ACHN (cell line): Measurements from ENCODE around the gene ARHGAP42.

Experiments
- DNase-seq: peaks from one replicate; pipeline ENCODE4 v3.0.0-alpha.2; 2015
- in situ Hi-C: cut with HindIII; loops from 2 replicates; pipeline ENCODE4 v1.10.0; 2017; ENCODE audit warnings: low sequenced_read_pairs, low pct_ligation_motif_present, low pct_unique_long_range_greater_than_20kb

Gene ARHGAP42

GRCh38 chr11:100709233-100709957, 22.3 kb downstream of the ARHGAP42 start:
- in situ Hi-C loops = no loop called here
- DNase-seq = no peak

DNA sequence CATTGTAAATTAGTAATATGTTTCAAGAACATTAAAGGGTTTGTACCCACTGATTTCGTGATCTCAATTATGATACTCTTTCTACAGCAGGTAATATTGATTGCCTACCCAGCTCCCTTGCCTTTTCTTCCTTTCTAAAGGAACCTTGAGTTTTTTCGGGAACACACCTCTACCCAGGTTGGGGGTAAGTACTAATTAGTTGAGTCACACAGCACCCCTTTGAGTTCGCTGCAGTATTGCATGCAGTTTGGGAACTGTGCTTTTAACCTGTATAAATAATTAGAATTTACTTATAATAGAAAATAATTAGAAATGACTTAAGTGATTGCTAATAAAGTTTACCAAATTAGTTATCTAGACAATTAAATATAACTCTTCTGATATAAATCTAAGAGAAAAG, 24.9 kb downstream of the ARHGAP42 start:
- in situ Hi-C loops = no loop called here
- no peak for DNase-seq

DNA sequence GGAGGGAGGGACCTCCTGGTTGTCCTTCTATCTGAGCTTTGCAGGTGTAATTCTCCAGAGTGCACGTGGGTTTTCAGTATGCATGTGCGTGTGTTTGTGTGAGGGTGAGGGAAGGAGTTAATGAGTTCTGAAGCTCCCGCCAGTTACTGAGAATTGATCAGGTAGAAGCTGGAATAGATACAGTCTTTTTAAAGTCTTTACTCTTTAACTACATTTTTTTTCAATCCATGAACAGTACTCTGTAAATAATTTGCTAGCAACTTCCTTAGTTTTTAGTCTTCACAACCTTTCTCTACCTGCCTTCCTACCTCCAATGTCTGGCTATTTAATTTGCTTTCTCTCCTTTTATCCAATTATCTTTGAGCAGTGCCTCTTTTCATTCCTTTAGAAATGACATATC, 25.5 kb downstream of the ARHGAP42 start:
- DNase-seq = peak; percentile 10
- in situ Hi-C loops = no loop called here

- in situ Hi-C loops = no loop called here
- DNase-seq = no peak
Observed at GRCh38 chr11:100715165-100715761, 28.2 kb downstream of the ARHGAP42 start.

GRCh38 chr11:100716838-100717237, 29.8 kb downstream of the ARHGAP42 start:
- in situ Hi-C loops = no loop called here
- DNase-seq = no peak

DNA sequence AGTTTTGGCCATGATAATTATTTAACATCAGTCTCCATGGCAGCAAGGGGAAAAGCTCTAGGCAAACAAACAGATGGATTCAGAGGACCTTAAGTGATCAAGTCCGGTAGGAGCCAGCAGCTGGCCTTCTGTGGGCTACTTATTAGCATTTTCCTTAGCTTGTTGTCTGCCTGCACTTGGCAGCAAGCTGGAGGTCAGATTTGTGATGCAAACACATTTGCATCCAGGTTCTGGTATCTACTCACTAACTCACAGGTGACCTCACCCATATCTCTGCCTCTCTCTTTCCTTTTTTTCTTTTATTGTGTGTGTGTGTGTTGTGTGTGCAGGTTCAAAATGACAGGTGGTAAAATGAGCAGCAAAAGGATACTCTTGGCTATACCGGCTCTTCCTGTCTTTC, 32.3 kb downstream of the ARHGAP42 start:
- DNase-seq = peak; percentile 12
- in situ Hi-C loops = no loop called here

DNA sequence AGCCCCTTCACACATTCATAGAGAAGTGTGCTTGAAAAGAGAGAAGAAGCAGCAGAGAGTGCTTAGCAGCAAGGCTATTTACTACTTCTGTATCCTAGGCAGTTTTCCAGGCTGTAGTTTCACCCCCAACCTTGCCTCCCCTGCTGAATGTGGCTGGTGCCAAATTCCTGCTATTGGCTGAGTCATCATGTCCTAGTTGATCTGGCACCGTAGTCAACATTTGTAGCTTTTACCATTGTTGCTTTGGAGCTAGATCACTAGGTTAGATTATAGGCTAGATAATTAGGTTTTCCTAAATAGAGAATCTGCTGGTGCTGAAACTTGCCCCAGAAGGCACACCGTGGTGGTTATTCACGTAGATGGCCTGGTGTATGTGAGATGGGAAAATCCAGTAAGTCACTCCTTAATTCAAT, 32.7 kb downstream of the ARHGAP42 start:
- peak; percentile 76 for DNase-seq

DNA sequence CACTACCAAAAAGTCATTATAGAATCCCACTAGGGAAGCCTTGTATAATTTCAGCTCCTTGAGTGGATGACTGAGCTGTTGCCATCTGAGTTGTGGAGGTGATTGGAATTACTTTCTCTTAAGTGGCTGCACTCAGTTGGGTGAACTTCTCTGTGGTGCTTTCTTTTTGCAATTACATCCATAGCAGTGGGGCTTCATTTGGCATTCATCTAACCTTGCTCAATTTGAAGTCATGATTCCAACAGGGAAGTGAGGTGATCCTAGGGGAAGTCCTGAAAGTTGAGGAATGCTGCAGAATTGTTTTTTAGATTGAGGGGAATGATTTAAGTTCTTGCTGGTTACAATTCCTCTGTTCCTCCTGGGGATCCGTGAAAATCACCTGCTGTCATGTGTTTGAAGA, 39.6 kb downstream of the ARHGAP42 start:
- in situ Hi-C loops = no loop called here
- no peak for DNase-seq

More for the DNA sequence above, 32.7 kb downstream of the ARHGAP42 start:
- in situ Hi-C loops = no loop called here

DNA sequence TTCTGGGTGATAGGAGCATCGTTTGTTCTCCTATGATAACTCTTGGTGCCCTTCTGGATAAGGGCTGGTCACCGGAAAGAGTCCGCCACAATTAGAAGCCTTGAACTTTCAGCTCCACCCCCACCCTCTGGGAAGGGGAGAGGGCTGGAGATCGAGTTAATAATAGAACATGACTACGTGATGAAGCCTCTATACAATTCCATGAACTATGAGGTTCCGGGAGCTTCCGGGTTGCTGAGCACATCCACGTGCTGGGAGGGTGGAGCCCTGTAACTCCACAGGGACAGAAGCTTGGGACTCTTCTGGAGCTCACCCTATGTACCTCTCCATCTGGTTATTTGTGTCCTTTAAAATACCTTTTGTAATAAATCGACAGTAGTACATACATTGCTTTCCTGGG, 40.3 kb downstream of the ARHGAP42 start:
- DNase-seq = no peak
- in situ Hi-C loops = no loop called here

DNA sequence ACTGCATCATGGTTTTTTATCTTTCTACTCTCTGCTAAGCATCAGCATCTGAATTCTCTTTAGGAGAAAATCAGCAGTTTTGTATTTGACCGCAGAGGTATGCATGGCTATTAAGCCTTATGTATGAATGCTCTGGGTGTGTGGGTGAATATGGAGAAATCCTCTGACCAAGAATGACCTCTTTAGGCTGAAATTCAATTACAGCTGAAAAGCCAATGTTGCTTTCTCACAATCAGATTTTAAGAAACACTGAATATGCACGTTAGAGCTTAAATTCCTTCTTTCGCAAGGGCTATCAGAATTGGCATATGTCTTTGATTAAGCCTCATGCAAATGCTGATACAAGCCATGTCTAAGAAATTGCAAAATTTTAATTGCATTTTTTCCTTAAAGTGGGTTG, 43.2 kb downstream of the ARHGAP42 start:
- DNase-seq = no peak
- in situ Hi-C loops = no loop called here

- DNase-seq = no peak
- in situ Hi-C loops = no loop called here
Observed at GRCh38 chr11:100731471-100731870, 44.4 kb downstream of the ARHGAP42 start.

DNA sequence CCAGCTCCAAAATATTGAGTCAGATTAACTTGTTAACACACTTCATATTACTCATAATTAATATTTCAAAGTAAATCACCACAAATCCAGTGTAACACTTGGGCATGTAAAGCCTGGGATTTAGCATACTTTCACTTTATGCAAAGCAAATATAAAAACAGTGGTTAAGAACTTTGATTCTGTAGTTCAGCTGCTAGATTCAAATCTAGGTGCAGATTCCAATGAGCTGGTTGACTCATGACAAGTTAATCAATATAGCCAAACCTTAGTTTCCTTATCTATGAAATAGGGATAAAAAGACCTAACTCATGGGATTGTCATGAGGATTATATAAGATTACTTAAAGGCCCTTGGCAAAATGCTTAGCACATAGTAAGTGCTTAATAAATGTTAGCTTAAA, 45.9 kb downstream of the ARHGAP42 start:
- DNase-seq = no peak
- in situ Hi-C loops = no loop called here

GRCh38 chr11:100734743-100735527, 47.8 kb downstream of the ARHGAP42 start:
- DNase-seq = no peak

GRCh38 chr11:100735949-100736675, 49.0 kb downstream of the ARHGAP42 start:
- in situ Hi-C loops = no loop called here
- DNase-seq = no peak

More at GRCh38 chr11:100734743-100735527, 47.8 kb downstream of the ARHGAP42 start:
- in situ Hi-C loops = no loop called here

DNA sequence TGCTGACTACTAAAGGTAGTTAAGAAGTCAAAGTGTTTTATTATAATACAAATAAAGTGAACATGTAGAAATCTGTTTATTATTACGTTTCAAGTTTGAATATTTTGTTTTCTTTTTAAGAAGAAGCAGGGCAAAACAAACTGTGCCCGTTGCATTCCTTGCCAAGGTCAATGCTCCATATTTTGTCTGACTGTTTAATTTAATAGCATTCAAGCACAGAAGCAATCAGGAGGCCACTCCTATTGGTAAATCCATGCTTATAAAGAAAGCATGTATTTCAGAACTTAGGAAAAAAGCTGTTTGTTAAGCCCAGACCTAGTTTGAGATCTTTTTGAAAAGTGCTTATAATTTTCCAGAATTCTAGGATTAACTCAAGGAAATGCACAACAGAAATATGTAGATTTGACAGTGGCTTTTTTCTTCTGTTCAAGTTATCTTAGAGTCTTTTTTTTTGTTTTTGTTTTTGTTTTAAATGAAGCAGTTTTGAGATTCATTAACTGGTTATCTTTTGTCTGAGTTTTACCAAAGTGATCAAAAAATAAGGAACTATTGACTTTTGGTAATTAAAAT, 51.7 kb downstream of the ARHGAP42 start:
- in situ Hi-C loops = no loop called here

GRCh38 chr11:100739666-100740065, 52.6 kb downstream of the ARHGAP42 start:
- DNase-seq = peak; percentile 7
- in situ Hi-C loops = no loop called here

More for the DNA sequence above, 51.7 kb downstream of the ARHGAP42 start:
- no peak for DNase-seq

DNA sequence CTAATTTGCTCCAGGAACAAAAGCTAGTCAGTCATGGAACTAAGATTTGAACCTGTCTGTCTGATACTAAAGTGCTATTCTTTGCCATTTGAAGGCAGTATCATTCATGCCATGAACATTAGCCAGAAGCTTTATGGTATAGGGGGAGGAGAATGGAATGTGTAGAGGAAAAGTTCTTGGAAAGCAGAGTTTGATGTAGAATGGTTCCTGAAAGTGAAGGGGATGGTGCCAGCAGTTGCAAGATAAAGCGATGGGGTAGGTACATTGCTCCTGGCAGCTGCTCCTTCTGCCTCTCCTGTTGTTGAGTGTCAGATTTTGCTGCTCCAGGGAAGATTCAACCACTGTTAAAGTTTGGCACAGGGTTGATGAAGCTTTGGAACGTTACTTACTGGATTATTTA, 53.4 kb downstream of the ARHGAP42 start:
- DNase-seq = no peak
- in situ Hi-C loops = no loop called here

- no peak for DNase-seq
- in situ Hi-C loops = no loop called here
Observed at GRCh38 chr11:100741866-100742625, 55.0 kb downstream of the ARHGAP42 start.
